ENCODE results near the gene LIPM.

The LIPM gene

GRCh38 chr10:88786032-88786770, 16.3 kb upstream of the LIPM start:
- TF ChIP-seq POLR2A (IDR thresholded peaks at IDR 0.05; ENCODE audit: low read depth, low read length), result no peak
- FAIRE-seq (no peak), DNase-seq (ENCODE audit: insufficient read length, low spot score) (no peak)

- no peak for TF ChIP-seq POLR2A (IDR thresholded peaks at IDR 0.05; ENCODE audit: low read depth, low read length)
- FAIRE-seq (no peak), DNase-seq (ENCODE audit: insufficient read length, low spot score) (no peak)
Observed at GRCh38 chr10:88787463-88787862, 15.1 kb upstream of the LIPM start.

- no peak for TF ChIP-seq POLR2A (IDR thresholded peaks at IDR 0.05; ENCODE audit: low read depth, low read length)
- FAIRE-seq (no peak), DNase-seq (ENCODE audit: insufficient read length, low spot score) (no peak)
Observed at GRCh38 chr10:88788924-88789323, 13.6 kb upstream of the LIPM start.

- DNase-seq (ENCODE audit: insufficient read length, low spot score) (peak; percentile 33), FAIRE-seq (peak; percentile 89)
- TF ChIP-seq POLR2A (IDR thresholded peaks at IDR 0.05; ENCODE audit: low read depth, low read length), result no peak
Observed at GRCh38 chr10:88791924-88792323, 10.6 kb upstream of the LIPM start.

- DNase-seq (ENCODE audit: insufficient read length, low spot score), result peak; percentile 36
- FAIRE-seq, result peak; percentile 98
- no peak for TF ChIP-seq POLR2A (IDR thresholded peaks at IDR 0.05; ENCODE audit: low read depth, low read length)
Observed at GRCh38 chr10:88792661-88793060, 9.9 kb upstream of the LIPM start.

GRCh38 chr10:88793712-88794299, 8.7 kb upstream of the LIPM start:
- FAIRE-seq (peak; percentile 93), DNase-seq (ENCODE audit: insufficient read length, low spot score) (no peak)
- no peak for TF ChIP-seq POLR2A (IDR thresholded peaks at IDR 0.05; ENCODE audit: low read depth, low read length)

- FAIRE-seq (no peak), DNase-seq (ENCODE audit: insufficient read length, low spot score) (no peak)
- TF ChIP-seq POLR2A (IDR thresholded peaks at IDR 0.05; ENCODE audit: low read depth, low read length), result no peak
Observed at GRCh38 chr10:88794731-88795130, 7.8 kb upstream of the LIPM start.

GRCh38 chr10:88800152-88801125, 2.1 kb upstream of the LIPM start:
- FAIRE-seq (no peak), DNase-seq (ENCODE audit: insufficient read length, low spot score) (no peak)
- no peak for TF ChIP-seq POLR2A (IDR thresholded peaks at IDR 0.05; ENCODE audit: low read depth, low read length)

- no peak for DNase-seq (ENCODE audit: insufficient read length, low spot score)
- FAIRE-seq, result no peak
- TF ChIP-seq POLR2A (IDR thresholded peaks at IDR 0.05; ENCODE audit: low read depth, low read length), result no peak
Observed at GRCh38 chr10:88803641-88804040, 1.1 kb downstream of the LIPM start.

GRCh38 chr10:88804083-88804812, 1.7 kb downstream of the LIPM start:
- DNase-seq (ENCODE audit: insufficient read length, low spot score), result no peak

GRCh38 chr10:88805361-88805760, 2.8 kb downstream of the LIPM start:
- DNase-seq (ENCODE audit: insufficient read length, low spot score), result no peak
- no peak for TF ChIP-seq POLR2A (IDR thresholded peaks at IDR 0.05; ENCODE audit: low read depth, low read length)
- no peak for FAIRE-seq

More at GRCh38 chr10:88804083-88804812, 1.7 kb downstream of the LIPM start:
- FAIRE-seq, result no peak
- TF ChIP-seq POLR2A (IDR thresholded peaks at IDR 0.05; ENCODE audit: low read depth, low read length), result no peak

GRCh38 chr10:88805924-88806323, 3.4 kb downstream of the LIPM start:
- FAIRE-seq (no peak), DNase-seq (ENCODE audit: insufficient read length, low spot score) (no peak)
- no peak for TF ChIP-seq POLR2A (IDR thresholded peaks at IDR 0.05; ENCODE audit: low read depth, low read length)

GRCh38 chr10:88809621-88810020, 7.1 kb downstream of the LIPM start:
- FAIRE-seq (no peak), DNase-seq (ENCODE audit: insufficient read length, low spot score) (no peak)
- no peak for TF ChIP-seq POLR2A (IDR thresholded peaks at IDR 0.05; ENCODE audit: low read depth, low read length)
